Measurements from ENCODE around the gene ETS1. TPM values are rescaled to one million over a fixed set of nuclear protein-coding genes. Genes with fewer than 3 reads are reported as not detected.

Gene ETS1
- total RNA-seq, 1 experiment from 2014 or later, result 66.4 TPM

GRCh38 chr11:128503245-128503991 lies 83.9 kb downstream of the ETS1 start:
- intact Hi-C loops (cut with micrococcal nuclease; ENCODE audit: unreplicated experiment), result loop anchor here (5.0 to 10.0 kb wide), 2 partner anchors 331 to 469 kb away; no protein-coding TSS in a partner anchor
- Histone ChIP-seq H3K27ac (ENCODE audit: low read length) (peak overlapping the region; percentile 96), H3K36me3 (ENCODE audit: control insufficient read depth, insufficient read depth, low read length) (no peaks in the 10 kb centered on the region), H3K9me3 (ENCODE audit: control insufficient read depth, insufficient read depth, low read depth, low read length) (no peaks in the 10 kb centered on the region), H3K4me3 (ENCODE audit: low read depth in 2 of 2, low read length in 2 of 2) (no peak overlapping the region), H3K4me1 (ENCODE audit: control insufficient read depth, insufficient read depth, low read length) (peaks cover 100% of the 10 kb centered on the region), H3K27me3 (ENCODE audit: control insufficient read depth, insufficient read depth, low read length) (no peaks in the 10 kb centered on the region)
- no peak for TF ChIP-seq TCF7L2 (IDR thresholded peaks at IDR 0.05; ENCODE audit: low read depth, low read length)
- no peak for TF ChIP-seq SIN3A (IDR thresholded peaks at IDR 0.05; ENCODE audit: borderline replicate concordance, insufficient read depth, low read depth, low read length)
- no peak for TF ChIP-seq POLR2AphosphoS5 (IDR thresholded peaks at IDR 0.05; ENCODE audit: low read depth, low read length)
- no peak for TF ChIP-seq REST (IDR thresholded peaks at IDR 0.05; ENCODE audit: insufficient read depth in 1 of 2, low read depth in 2 of 2, low read length in 1 of 2)
- TF ChIP-seq CTCF (IDR thresholded peaks at IDR 0.05), result no peak; the same call in 1 of the 2 replicates
- CTCF ChIA-PET, result no interaction called here
- no peak for DNase-seq (ENCODE audit: low read depth, low spot score)
- in situ Hi-C loops (cut with HindIII; ENCODE audit: low pct_unique_long_range_greater_than_20kb, low sequenced_read_pairs), result no loop called here
- POLR2A ChIA-PET, result no interaction called here
- no TSS peak for BruUV-seq (replicated peaks)
- ATAC-seq, result peak; percentile 13; the same call in 1 of the 2 replicates

- TF ChIP-seq CTCF (IDR thresholded peaks at IDR 0.05) (no peak), TCF7L2 (IDR thresholded peaks at IDR 0.05; ENCODE audit: low read depth, low read length) (no peak), POLR2AphosphoS5 (IDR thresholded peaks at IDR 0.05; ENCODE audit: low read depth, low read length) (peak; percentile 41; the same call in 1 of the 2 replicates), SIN3A (IDR thresholded peaks at IDR 0.05; ENCODE audit: borderline replicate concordance, insufficient read depth, low read depth, low read length) (no peak)
- CTCF ChIA-PET, result no interaction called here
- H3K4me1 ChIP-seq (ENCODE audit: control insufficient read depth, insufficient read depth, low read length), result peaks cover 100% of the 10 kb centered on the region
- H3K4me3 ChIP-seq (ENCODE audit: low read depth in 2 of 2, low read length in 2 of 2), result no peak overlapping the region
- ATAC-seq, result peak; percentile 44
- H3K27me3 ChIP-seq (ENCODE audit: control insufficient read depth, insufficient read depth, low read length), result no peaks in the 10 kb centered on the region
- no peaks in the 10 kb centered on the region for H3K36me3 ChIP-seq (ENCODE audit: control insufficient read depth, insufficient read depth, low read length)
- no peaks in the 10 kb centered on the region for H3K9me3 ChIP-seq (ENCODE audit: control insufficient read depth, insufficient read depth, low read depth, low read length)
- no peak for DNase-seq (ENCODE audit: low read depth, low spot score)
- in situ Hi-C loops (cut with HindIII; ENCODE audit: low pct_unique_long_range_greater_than_20kb, low sequenced_read_pairs), result no loop called here
- no TSS peak for BruUV-seq (replicated peaks)
- POLR2A ChIA-PET, result no interaction called here
- intact Hi-C loops (cut with micrococcal nuclease; ENCODE audit: unreplicated experiment), result loop anchor here (5.0 to 10.0 kb wide), 2 partner anchors 330 to 468 kb away; no protein-coding TSS in a partner anchor
- peak overlapping the region; percentile 96 for H3K27ac ChIP-seq (ENCODE audit: low read length)
Measured at GRCh38 chr11:128502726-128503125, 84.6 kb downstream of the ETS1 start.
